Epithelial cell of prostate (primary cell): ENCODE data around the gene HOATZ.

ENCODE experiments used
- DNase-seq: peaks from one replicate; pipeline ENCODE4 v3.0.0-alpha.2; 2011; ENCODE audit warnings: low read depth, low spot score
- H3K27ac ChIP-seq: fragments of 450-650 bp; 2 replicates; pipeline ENCODE4 v1.5.1; 2017; ENCODE audit warnings: mild to moderate bottlenecking

The HOATZ gene

GRCh38 chr11:111573821-111574249, 59.3 kb downstream of the HOATZ start:
- no peak for DNase-seq

DNA sequence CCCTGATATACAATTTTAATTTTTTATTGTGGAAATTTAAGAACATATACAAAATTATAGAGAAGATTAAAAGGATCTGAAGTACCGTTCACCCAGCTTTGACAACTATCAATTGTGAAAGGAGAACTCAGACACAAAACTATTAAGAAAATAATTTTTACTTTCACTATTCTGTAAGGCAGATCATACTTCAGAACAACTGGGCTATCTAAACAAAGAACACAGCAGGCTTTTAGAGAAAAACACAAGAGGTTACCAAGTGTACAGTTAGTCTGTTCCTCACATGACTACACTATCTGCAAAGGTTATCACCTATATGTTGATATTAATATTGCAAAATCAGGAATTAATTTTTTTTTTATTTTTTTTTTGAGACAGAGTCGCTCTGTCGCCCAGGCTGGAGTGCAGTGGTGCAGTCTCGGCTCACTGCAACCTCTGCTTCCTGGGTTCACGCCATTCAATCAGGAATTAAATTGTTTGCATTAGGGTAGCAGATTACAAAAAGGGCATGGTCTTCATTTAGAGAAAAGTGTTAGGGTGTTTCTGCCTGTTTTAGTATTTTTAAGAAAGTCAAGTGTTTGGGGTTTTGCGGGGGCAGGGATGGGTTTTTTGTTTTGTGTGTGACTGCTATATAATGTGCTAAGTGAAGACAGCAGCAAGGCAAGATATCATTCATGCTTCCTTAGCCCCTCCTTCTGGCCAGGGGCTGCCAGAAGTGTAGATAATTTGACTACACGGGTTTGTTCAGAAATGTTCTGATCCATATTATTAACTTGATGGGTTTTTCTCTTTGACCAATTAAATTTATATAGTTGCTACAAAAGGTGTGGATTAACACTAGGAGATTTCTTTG, 60.0 kb downstream of the HOATZ start:
- H3K27ac ChIP-seq = no peak overlapping the region
- DNase-seq = no peak

More at GRCh38 chr11:111573821-111574249, 59.3 kb downstream of the HOATZ start:
- H3K27ac ChIP-seq = no peak overlapping the region

- no peak overlapping the region for H3K27ac ChIP-seq
- DNase-seq = no peak
These were observed 61.2 kb downstream of the HOATZ start for GRCh38 chr11:111575740-111576139.

DNA sequence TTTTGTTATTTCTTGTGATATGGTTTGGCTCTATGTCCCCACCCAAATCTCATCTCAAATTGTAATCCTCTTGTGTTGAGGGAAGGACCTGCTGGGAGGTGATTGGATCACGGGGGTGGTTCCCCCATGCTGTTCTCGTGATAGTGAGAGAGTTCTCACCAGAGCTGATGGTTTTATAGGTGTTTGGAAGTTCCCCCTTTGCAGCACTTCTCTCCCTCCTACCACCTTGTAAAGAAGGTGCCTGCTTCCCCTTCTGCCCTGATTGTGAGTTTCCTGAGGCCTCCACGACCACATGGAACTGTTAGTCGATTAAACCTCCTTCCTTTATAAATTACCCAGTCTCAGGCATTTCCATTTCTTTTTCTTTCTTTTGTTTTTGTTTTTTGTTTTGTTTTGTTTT, 63.2 kb downstream of the HOATZ start:
- H3K27ac ChIP-seq = no peak overlapping the region
- DNase-seq = no peak

DNA sequence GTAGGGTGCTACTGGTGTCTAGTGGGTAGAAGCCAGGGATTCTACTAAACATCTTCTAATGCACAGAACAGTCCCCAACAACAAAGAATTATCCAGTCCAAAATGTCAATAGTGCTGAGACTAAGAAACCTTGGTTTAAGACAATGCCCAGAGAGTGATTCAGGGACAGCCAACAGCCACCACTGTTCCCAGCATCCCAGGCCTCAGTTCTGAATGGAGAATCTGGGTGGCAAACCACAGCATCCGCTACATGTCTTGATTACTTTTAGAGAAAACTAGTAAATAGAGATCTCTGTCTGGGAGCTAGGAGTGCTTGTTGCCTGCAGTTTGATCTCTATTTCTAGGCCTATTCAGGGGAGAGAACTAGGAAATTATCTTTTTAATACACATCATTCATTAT, 66.8 kb downstream of the HOATZ start:
- DNase-seq = no peak
- H3K27ac ChIP-seq = no peak overlapping the region

DNA sequence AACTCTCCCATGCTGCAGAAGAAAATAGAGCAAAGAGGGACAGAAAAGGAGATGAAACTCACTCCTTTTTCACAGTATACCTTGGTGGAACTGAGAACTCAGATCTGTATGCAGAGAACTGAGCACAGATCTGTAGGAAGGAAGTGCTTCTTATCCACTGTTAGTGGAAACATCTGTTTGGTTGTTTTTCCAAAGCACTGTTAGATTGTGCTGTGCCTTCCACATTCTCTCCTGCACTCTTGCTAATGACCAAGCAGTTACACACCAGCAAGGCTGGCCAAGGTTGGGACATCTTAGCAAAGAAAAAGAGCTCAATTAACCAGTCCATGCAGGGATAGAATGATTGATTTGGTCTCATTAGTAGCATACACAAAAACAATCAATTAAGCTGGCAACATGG, 67.6 kb downstream of the HOATZ start:
- DNase-seq = no peak

GRCh38 chr11:111582881-111583280, 68.3 kb downstream of the HOATZ start:
- no peak for DNase-seq
- H3K27ac ChIP-seq = no peak overlapping the region

More for the DNA sequence above, 67.6 kb downstream of the HOATZ start:
- no peak overlapping the region for H3K27ac ChIP-seq

DNA sequence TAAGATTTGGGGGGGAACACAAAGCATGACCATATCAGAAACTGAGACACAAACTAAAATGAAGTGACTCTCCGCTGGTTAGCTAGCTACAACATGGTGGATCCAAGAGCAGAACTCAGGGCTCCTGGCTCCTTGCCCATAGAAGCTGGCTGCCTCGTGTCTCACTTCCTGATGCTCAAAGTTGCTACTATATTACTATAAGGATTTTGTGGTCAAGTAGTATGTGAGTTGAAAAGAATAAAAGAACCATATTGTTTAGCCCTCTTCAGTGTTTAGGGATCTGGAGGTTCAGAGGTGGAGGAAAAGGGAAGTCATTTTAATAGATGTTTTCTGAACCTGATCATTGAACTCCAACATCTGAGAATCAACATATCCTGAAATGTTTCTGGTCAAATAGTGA, 70.8 kb downstream of the HOATZ start:
- no peak overlapping the region for H3K27ac ChIP-seq
- no peak for DNase-seq

- H3K27ac ChIP-seq = no peak overlapping the region
- no peak for DNase-seq
These were observed 71.8 kb downstream of the HOATZ start for GRCh38 chr11:111586388-111586831.
